Stomach (tissue), 4 donors: ENCODE results near the gene BCAS3.

ENCODE experiments used
- CTCF ChIP-seq, 7 experiments: fragments of 450-650 bp in 4 of 7; fragments of 200-600 bp in 3 of 7; sonication (generic) in 3 of 7; IDR thresholded peaks; one replicate each; pipeline ENCODE4 v1.5.1; 2016 to 2019; ENCODE audit warnings: antibody characterized with exemption in 7 of 7, control low read depth in 2 of 7, mild to moderate bottlenecking in 1 of 7
- EP300 ChIP-seq: sonication (generic); formaldehyde crosslinking; IDR thresholded peaks from one replicate; pipeline ENCODE4 v1.6.1; 2017; ENCODE audit warnings: antibody characterized with exemption
- POLR2A ChIP-seq, 4 donors: fragments of 450-650 bp; IDR thresholded peaks; one replicate each; pipeline ENCODE4 v1.6.1; 2016; ENCODE audit warnings: antibody characterized with exemption in 4 of 4, control low read depth in 2 of 4, mild to moderate bottlenecking in 1 of 4, moderate library complexity in 1 of 4

GRCh38 chr17:61009663-61010062 is 332.0 kb downstream of the BCAS3 start:
- no peak for TF ChIP-seq CTCF (IDR thresholded peaks at IDR 0.05)
- no peak for TF ChIP-seq POLR2A (IDR thresholded peaks at IDR 0.05)
- no peak for TF ChIP-seq EP300
